IMR-90 (cell line): ENCODE results near the gene IGF2R. TPM values are rescaled to one million over a fixed set of nuclear protein-coding genes. Genes with fewer than 3 reads are reported as not detected.

Source experiments
- ATAC-seq: fragments of 200-7000 bp; cut with Tn5 transposase; 2 replicates; pipeline ENCODE4 v1.9.1; 2020; ENCODE audit warnings: low read depth, mild to moderate bottlenecking, moderate library complexity
- BruUV-seq: library from RNA; stranded (reverse); fragments of 400-500 nt; replicated peaks from 2 replicates; lab custom pipeline; 2021; lab: Mats Ljungman, UMichigan
- CTCF ChIA-PET: fragments of 300-600 bp; formaldehyde crosslinking; extraction: SDS; loops from one replicate; lab custom pipeline; 2021; ENCODE audit warnings: antibody characterized with exemption; lab: Yijun Ruan, JAX
- POLR2A ChIA-PET: fragments of 300-600 bp; sonication (Branson Sonifier 250); formaldehyde crosslinking; loops from one replicate; lab custom pipeline; 2022; ENCODE audit warnings: antibody characterized with exemption; ENCODE audit not compliant: unreplicated experiment; lab: Charles Lee
- DNase-seq: peaks from one replicate; pipeline ENCODE4 v3.0.0; 2013
- H2AFZ ChIP-seq: replicated peaks from 2 replicates; pipeline ENCODE3; 2013; ENCODE audit warnings: low read length, mild to moderate bottlenecking; ENCODE audit not compliant: poor library complexity
- H2AK5ac ChIP-seq: 2 replicates; pipeline ENCODE4 v1.6.1; 2013; ENCODE audit warnings: low read depth, low read length, inconsistent platforms
- H2AK9ac ChIP-seq: replicated peaks from 2 replicates; pipeline ENCODE3; 2013; ENCODE audit warnings: mild to moderate bottlenecking, low read depth, low read length, moderate library complexity; ENCODE audit not compliant: poor library complexity
- H2BK120ac ChIP-seq: 2 replicates; pipeline ENCODE4 v1.6.1; 2013; ENCODE audit warnings: low read depth, low read length, inconsistent platforms
- H2BK15ac ChIP-seq: 3 replicates; pipeline ENCODE4 v1.6.1; 2013; ENCODE audit warnings: low read depth, low read length, inconsistent platforms
- H2BK20ac ChIP-seq: 2 replicates; pipeline ENCODE4 v1.6.1; 2013; ENCODE audit warnings: low read depth, mild to moderate bottlenecking, inconsistent platforms, low read length, moderate library complexity
- H2BK5ac ChIP-seq: 2 replicates; pipeline ENCODE4 v1.6.1; 2013; ENCODE audit warnings: mild to moderate bottlenecking, low read depth, low read length, inconsistent platforms; ENCODE audit not compliant: poor library complexity, severe bottlenecking
- H3K14ac ChIP-seq: replicated peaks from 2 replicates; pipeline ENCODE4 v1.6.1; 2013; ENCODE audit warnings: low read depth, low read length, inconsistent platforms
- H3K18ac ChIP-seq: 2 replicates; pipeline ENCODE4 v1.6.1; 2013; ENCODE audit warnings: low read depth, low read length, control low read depth
- H3K23ac ChIP-seq: 2 replicates; pipeline ENCODE4 v1.6.1; 2013; ENCODE audit warnings: low read depth, low read length, inconsistent platforms
- H3K27ac ChIP-seq: 2 replicates; pipeline ENCODE4 v1.5.1; 2013; ENCODE audit warnings: mild to moderate bottlenecking, control low read depth, low read length; ENCODE audit not compliant: insufficient read depth
- H3K27me3 ChIP-seq: 2 replicates; pipeline ENCODE4 v1.6.1; 2013; ENCODE audit warnings: low read length; ENCODE audit not compliant: control insufficient read depth, insufficient read depth
- H3K36me3 ChIP-seq: 2 replicates; pipeline ENCODE4 v1.6.1; 2013; ENCODE audit warnings: low read length, mixed read lengths; ENCODE audit not compliant: control insufficient read depth, insufficient read depth
- H3K4ac ChIP-seq: 2 replicates; pipeline ENCODE4 v1.6.1; 2013; ENCODE audit warnings: low read depth, low read length, inconsistent platforms
- H3K4me1 ChIP-seq: 2 replicates; pipeline ENCODE4 v1.6.1; 2013; ENCODE audit warnings: low read length, mixed read lengths; ENCODE audit not compliant: control insufficient read depth, insufficient read depth
- H3K4me2 ChIP-seq: 2 replicates; pipeline ENCODE4 v1.6.1; 2013; ENCODE audit warnings: low read depth, mild to moderate bottlenecking, control low read depth, low read length, moderate library complexity
- H3K4me3 ChIP-seq: 2 replicates; pipeline ENCODE4 v1.5.1; 2013; ENCODE audit warnings: low read depth, mild to moderate bottlenecking, control low read depth, low read length, moderate library complexity; ENCODE audit not compliant: insufficient read depth
- H3K56ac ChIP-seq: 2 replicates; pipeline ENCODE4 v1.6.1; 2013; ENCODE audit warnings: low read length, inconsistent platforms; ENCODE audit not compliant: insufficient read depth; ENCODE audit errors: extremely low read depth
- H3K79me1 ChIP-seq, 2 experiments: 2 replicates each; pipeline ENCODE4 v1.6.1; 2013; ENCODE audit warnings: low read length in 2 of 2, inconsistent platforms in 1 of 2, low read depth in 1 of 2
- H3K9ac ChIP-seq: 2 replicates; pipeline ENCODE4 v1.6.1; 2013; ENCODE audit warnings: low read depth, low read length, control low read depth
- H3K9me1 ChIP-seq: 2 replicates; pipeline ENCODE4 v1.6.1; 2013; ENCODE audit warnings: low read length, inconsistent platforms; ENCODE audit not compliant: insufficient read depth
- H3K9me3 ChIP-seq: 2 replicates; pipeline ENCODE4 v1.6.1; 2013; ENCODE audit warnings: low read length; ENCODE audit not compliant: control insufficient read depth, insufficient read depth
- H4K20me1 ChIP-seq: 2 replicates; pipeline ENCODE4 v1.6.1; 2013; ENCODE audit warnings: low read length, inconsistent platforms; ENCODE audit not compliant: insufficient read depth
- H4K5ac ChIP-seq: 2 replicates; pipeline ENCODE4 v1.6.1; 2013; ENCODE audit warnings: mild to moderate bottlenecking, low read depth, low read length, control low read depth
- H4K8ac ChIP-seq, 2 experiments: 2 replicates each; pipeline ENCODE4 v1.6.1; 2013; ENCODE audit warnings: low read depth in 2 of 2, low read length in 2 of 2, control low read depth in 1 of 2, inconsistent platforms in 1 of 2
- H4K91ac ChIP-seq: 2 replicates; pipeline ENCODE4 v1.6.1; 2013; ENCODE audit warnings: low read depth, low read length, inconsistent platforms; ENCODE audit not compliant: insufficient read depth
- BHLHE40 ChIP-seq: fragments of 150-350 bp; IDR thresholded peaks from 2 replicates; pipeline ENCODE4 v1.6.1; 2016; ENCODE audit warnings: mild to moderate bottlenecking, low read depth, low read length
- CHD1 ChIP-seq: IDR thresholded peaks from 2 replicates; pipeline ENCODE4 v1.6.1; 2012; ENCODE audit warnings: low read depth, low read length, improper control_type of control experiment
- FOS ChIP-seq: fragments of 150-350 bp; IDR thresholded peaks from 2 replicates; pipeline ENCODE4 v1.6.1; 2016; ENCODE audit warnings: low read depth, low read length
- MAFK ChIP-seq: IDR thresholded peaks from 2 replicates; pipeline ENCODE4 v1.6.1; 2012; ENCODE audit warnings: low read depth, low read length, improper control_type of control experiment
- MAZ ChIP-seq: IDR thresholded peaks from 2 replicates; pipeline ENCODE4 v1.6.1; 2012; ENCODE audit warnings: low read depth, mild to moderate bottlenecking, low read length, improper control_type of control experiment, moderate library complexity, borderline replicate concordance
- MXI1 ChIP-seq: IDR thresholded peaks from 2 replicates; pipeline ENCODE4 v1.6.1; 2012; ENCODE audit warnings: low read depth, mild to moderate bottlenecking, low read length, moderate library complexity, borderline replicate concordance
- NFE2L2 ChIP-seq: fragments of 150-350 bp; IDR thresholded peaks from 2 replicates; pipeline ENCODE4 v1.6.1; 2016; ENCODE audit warnings: low read depth, mild to moderate bottlenecking, low read length
- POLR2A ChIP-seq: IDR thresholded peaks from 2 replicates; pipeline ENCODE4 v1.6.1; 2012; ENCODE audit warnings: mild to moderate bottlenecking, low read depth, low read length
- RAD21 ChIP-seq: IDR thresholded peaks from 2 replicates; pipeline ENCODE4 v1.6.1; 2012; ENCODE audit warnings: low read length, improper control_type of control experiment
- RCOR1 ChIP-seq: IDR thresholded peaks from 2 replicates; pipeline ENCODE4 v1.6.1; 2012; ENCODE audit warnings: mild to moderate bottlenecking, low read length, improper control_type of control experiment; ENCODE audit not compliant: insufficient replicate concordance
- RFX5 ChIP-seq: IDR thresholded peaks from 2 replicates; pipeline ENCODE4 v1.8.0; 2012; ENCODE audit warnings: low read depth, mild to moderate bottlenecking, low read length, moderate library complexity
- SMC3 ChIP-seq: fragments of 150-350 bp; IDR thresholded peaks from 2 replicates; pipeline ENCODE4 v1.6.1; 2016; ENCODE audit warnings: low read depth, mild to moderate bottlenecking, antibody characterized with exemption, low read length, moderate library complexity
- WGBS, 2 experiments: methylation state at CpG; one replicate each; pipeline versions ENCODE4 v1.1.5 to v1.1.7; 2013; ENCODE audit warnings: missing lambda C conversion rate in 2 of 2; ENCODE audit not compliant: insufficient read length in 1 of 2; ENCODE audit errors: extremely low coverage in 2 of 2; 5-methylcytosine and 5-hydroxymethylcytosine counted together
- dilution Hi-C: fragments of 300-500 bp; cut with HindIII; formaldehyde crosslinking; loops from one replicate; pipeline ENCODE4 v1.14.3; 2018; ENCODE audit warnings: low sequenced_read_pairs; ENCODE audit not compliant: unreplicated experiment
- in situ Hi-C: fragments of 300-500 bp; cut with MboI; formaldehyde crosslinking; loops from 3 replicates; pipeline ENCODE4 v1.14.3; 2019; ENCODE audit warnings: low sequenced_read_pairs, inconsistent platforms, mixed read lengths
- intact Hi-C: fragments of 100-400 bp; cut with micrococcal nuclease; formaldehyde crosslinking; loops from 2 replicates; pipeline ENCODE4 v1.10.0; 2022
- polyA plus RNA-seq, 3 experiments: library from polyadenylated mRNA; depleted of rRNA; stranded (reverse); fragments of >200 nt; gene quantifications; 2 replicates each; pipeline ENCODE4 v1.2.3, GENCODE V29; 2012; ENCODE audit warnings: low replicate concordance in 1 of 3
- total RNA-seq: library from RNA; depleted of rRNA; stranded (reverse); fragments of >200 nt; gene quantifications from 2 replicates; pipeline ENCODE4 v1.2.3, GENCODE V29; 2012
- TF ChIP-seq, protein P1 (sequence below): fragments of 150-350 bp; IDR thresholded peaks from 2 replicates; pipeline ENCODE4 v1.6.1; 2017; ENCODE audit warnings: mild to moderate bottlenecking, antibody characterized with exemption, low read length, low read depth
- TF ChIP-seq, protein P2 (sequence below): fragments of 150-350 bp; IDR thresholded peaks from 2 replicates; pipeline ENCODE4 v1.6.1; 2016; ENCODE audit warnings: low read depth, mild to moderate bottlenecking, low read length, moderate library complexity, borderline replicate concordance

The IGF2R gene
- total and polyA plus RNA-seq, 2 of the 4 experiments (the other 2 are of a cell fraction) = 33.2 to 41.4 TPM

DNA sequence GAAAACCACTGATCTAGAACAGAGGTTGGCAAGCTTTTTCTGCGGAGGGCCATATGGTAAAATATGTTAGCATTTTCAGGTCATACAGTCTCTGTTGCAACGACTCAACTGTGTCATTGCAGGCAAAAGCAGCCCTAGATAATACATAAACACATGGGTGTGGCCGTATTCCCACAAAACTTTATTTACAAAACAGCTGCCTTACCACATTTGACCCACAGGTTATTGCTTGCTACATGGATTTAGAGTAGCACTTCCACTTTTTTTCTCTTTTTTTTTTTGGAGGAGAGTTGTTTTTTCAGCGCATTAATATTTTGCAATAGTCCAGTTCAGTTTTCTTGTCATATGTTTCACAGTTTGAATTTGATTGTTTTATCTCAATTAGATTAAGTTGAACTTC lies 2.5 kb upstream of the IGF2R start:
- H3K9ac ChIP-seq = no peak overlapping the region
- H2BK15ac ChIP-seq = no peak overlapping the region
- DNase-seq (no peak), ATAC-seq (no peak)
- H3K56ac ChIP-seq = no peak overlapping the region
- peaks cover 6 to 19% of the 10 kb centered on the region in 2 experiments; a peak in 3 of 4 replicates for H3K79me1 ChIP-seq
- peaks cover 7% of the 10 kb centered on the region for H3K4me1 ChIP-seq
- peaks cover 12% of the 10 kb centered on the region for H3K27me3 ChIP-seq
- no peak overlapping the region for H4K5ac ChIP-seq
- peaks cover 11% of the 10 kb centered on the region for H4K20me1 ChIP-seq
- H2BK20ac ChIP-seq = no peak overlapping the region
- no peaks in the 10 kb centered on the region for H3K9me3 ChIP-seq
- H2BK120ac ChIP-seq = no peak overlapping the region
- ChIA-PET POLR2A (no interaction called here), CTCF (no interaction called here)
- no peak overlapping the region for H3K4ac ChIP-seq
- H3K4me3 ChIP-seq = no peak overlapping the region
- no peak overlapping the region for H2AFZ ChIP-seq
- no peak overlapping the region for H4K91ac ChIP-seq
- no peak overlapping the region for H2AK5ac ChIP-seq
- H3K4me2 ChIP-seq = no peak overlapping the region
- no peak overlapping the region for H2AK9ac ChIP-seq
- 100% methylated on average over 1 of the region's 4 CpGs; no CpG with 5 or more reads in 1 of the 2 experiments for WGBS, 2 experiments
- H3K23ac ChIP-seq = no peak overlapping the region
- H3K36me3 ChIP-seq = 0 out of 2 replicates have a peak, but pooled peaks cover 1% of the 10 kb centered on the region
- intact Hi-C loops (no loop called here), in situ Hi-C loops (loop anchor here (25.0 kb wide), 1 partner anchor 279 kb away; the partner anchor contains the start of gene SOD2), dilution Hi-C loops (no loop called here)
- TF ChIP-seq POLR2A (no peak), BHLHE40 (no peak), FOS (no peak), SMC3 (no peak), RAD21 (no peak), MXI1 (no peak), CHD1 (no peak), NFE2L2 (no peak), RCOR1 (no peak), RFX5 (no peak), MAFK (no peak), MAZ (no peak)
- TF ChIP-seq, protein P1, sequence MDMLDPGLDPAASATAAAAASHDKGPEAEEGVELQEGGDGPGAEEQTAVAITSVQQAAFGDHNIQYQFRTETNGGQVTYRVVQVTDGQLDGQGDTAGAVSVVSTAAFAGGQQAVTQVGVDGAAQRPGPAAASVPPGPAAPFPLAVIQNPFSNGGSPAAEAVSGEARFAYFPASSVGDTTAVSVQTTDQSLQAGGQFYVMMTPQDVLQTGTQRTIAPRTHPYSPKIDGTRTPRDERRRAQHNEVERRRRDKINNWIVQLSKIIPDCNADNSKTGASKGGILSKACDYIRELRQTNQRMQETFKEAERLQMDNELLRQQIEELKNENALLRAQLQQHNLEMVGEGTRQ = no peak
- TF ChIP-seq, protein P2, sequence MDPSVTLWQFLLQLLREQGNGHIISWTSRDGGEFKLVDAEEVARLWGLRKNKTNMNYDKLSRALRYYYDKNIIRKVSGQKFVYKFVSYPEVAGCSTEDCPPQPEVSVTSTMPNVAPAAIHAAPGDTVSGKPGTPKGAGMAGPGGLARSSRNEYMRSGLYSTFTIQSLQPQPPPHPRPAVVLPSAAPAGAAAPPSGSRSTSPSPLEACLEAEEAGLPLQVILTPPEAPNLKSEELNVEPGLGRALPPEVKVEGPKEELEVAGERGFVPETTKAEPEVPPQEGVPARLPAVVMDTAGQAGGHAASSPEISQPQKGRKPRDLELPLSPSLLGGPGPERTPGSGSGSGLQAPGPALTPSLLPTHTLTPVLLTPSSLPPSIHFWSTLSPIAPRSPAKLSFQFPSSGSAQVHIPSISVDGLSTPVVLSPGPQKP = no peak
- no peak overlapping the region for H3K27ac ChIP-seq
- peaks cover 6% of the 10 kb centered on the region; the same call in 1 of the 2 replicates for H3K9me1 ChIP-seq
- H3K18ac ChIP-seq = no peak overlapping the region
- no TSS peak for BruUV-seq
- H2BK5ac ChIP-seq = no peak overlapping the region
- no peak overlapping the region for H3K14ac ChIP-seq
- H4K8ac ChIP-seq = no peak overlapping the region
